ENCODE results near the gene B3GAT3. TPM values are rescaled to one million over a fixed set of nuclear protein-coding genes. Genes with fewer than 3 reads are reported as not detected.

The B3GAT3 gene
- total and polyA plus RNA-seq, 2 donors (not counting 3 experiments of a cell fraction or from before 2014, with no cell fraction given): 31.6 to 37.2 TPM

- BruUV-seq (replicated peaks): no TSS peak
- POLR2A ChIA-PET: interaction anchor here (3.7 kb wide), 1 partner anchor 18 kb away, joined by 75 read pairs; the partner anchor contains the start of gene EEF1G
- no peaks in the 10 kb centered on the region for H3K9me1 ChIP-seq (replicated peaks; ENCODE audit: control insufficient read depth, extremely low read depth, insufficient read depth, low read length)
Measured at GRCh38 chr11:62593434-62594044, 28.2 kb downstream of the B3GAT3 start.

More at GRCh38 chr11:62593434-62594044, 28.2 kb downstream of the B3GAT3 start:
- H3K4me3 ChIP-seq (replicated peaks in 1 of 3; ENCODE audit: insufficient read depth in 1 of 3, low read depth in 1 of 3, low read length in 3 of 3): no peak overlapping the region
- dilution Hi-C loops (cut with MboI; ENCODE audit: extremely low pct_ligation_motif_present, low sequenced_read_pairs): no loop called here
- intact Hi-C loops (cut with micrococcal nuclease): loop anchor here (1.0 to 5.0 kb wide), 2 partner anchors 101 to 249 kb away; no protein-coding TSS in a partner anchor
- no peaks in the 10 kb centered on the region for H4K20me1 ChIP-seq (replicated peaks; ENCODE audit: control insufficient read depth, extremely low read depth, insufficient read depth, low read length)
- peak; percentile 54 to 78 for TF ChIP-seq CTCF (IDR thresholded peaks at IDR 0.05; ENCODE audit: extremely low read depth in 1 of 2, insufficient read depth in 1 of 2, low read depth in 1 of 2, low read length in 2 of 2)
- TF ChIP-seq FOS (IDR thresholded peaks at IDR 0.05; ENCODE audit: borderline replicate concordance, insufficient read depth, low read length): no peak
- no peak for TF ChIP-seq JUN (IDR thresholded peaks at IDR 0.05; ENCODE audit: borderline replicate concordance, insufficient read depth, insufficient read length, low read depth)
- peak; percentile 20 for TF ChIP-seq POLR2AphosphoS5 (IDR thresholded peaks at IDR 0.05; ENCODE audit: insufficient read depth, low read depth, low read length)
- no peak for TF ChIP-seq MYC (IDR thresholded peaks at IDR 0.05; ENCODE audit: low read depth, low read length)
- no peak for TF ChIP-seq GATA2 (IDR thresholded peaks at IDR 0.05; ENCODE audit: insufficient read depth, insufficient read length, low read depth, low read length)
- no peak for TF ChIP-seq MAX (IDR thresholded peaks at IDR 0.05; ENCODE audit: insufficient read depth, insufficient read length)
- no peak for TF ChIP-seq EZH2 (IDR thresholded peaks at IDR 0.05; ENCODE audit: borderline replicate concordance, low read depth, low read length, severe bottlenecking)
- TF ChIP-seq POLR2A (IDR thresholded peaks at IDR 0.05; ENCODE audit: low read depth, low read length): peak; percentile 13
- H3K27ac ChIP-seq (ENCODE audit: insufficient read depth, low read depth, low read length): no peak overlapping the region
- H2AFZ ChIP-seq (ENCODE audit: low read depth, low read length): no peak overlapping the region
- H3K27me3 ChIP-seq (ENCODE audit: control insufficient read depth in 2 of 2, insufficient read depth in 2 of 2, low read length in 2 of 2): no peaks in the 10 kb centered on the region
- peaks cover 18% of the 10 kb centered on the region for H3K4me1 ChIP-seq (ENCODE audit: control insufficient read depth, extremely low read depth, insufficient read depth, low read length)
- DNase-seq (ENCODE audit: low read depth, low spot score): peak; percentile 73
- peak; percentile 89 for FAIRE-seq
- CTCF ChIA-PET: interaction anchor here (1.2 to 4.5 kb wide), 9 partner anchors 7 to 199 kb away, joined by 3 to 52 read pairs (median 20); partner anchors contain the start of genes EML3, MTA2 and ROM1
- no peaks in the 10 kb centered on the region for H3K9me3 ChIP-seq (replicated peaks; ENCODE audit: control insufficient read depth, insufficient read depth, low read length)
- no peak overlapping the region for H3K9ac ChIP-seq (replicated peaks; ENCODE audit: extremely low read depth, insufficient read depth, low read length)
- no peak overlapping the region for H3K4me2 ChIP-seq (ENCODE audit: insufficient read depth, low read length)
- H3K79me2 ChIP-seq (ENCODE audit: control insufficient read depth, insufficient read depth, low read length): peaks cover 29% of the 10 kb centered on the region
- H3K36me3 ChIP-seq (ENCODE audit: control insufficient read depth in 2 of 2, extremely low read depth in 1 of 2, insufficient read depth in 2 of 2, low read length in 2 of 2): peaks cover 37 to 45% of the 10 kb centered on the region in 2 experiments

Data from endothelial cell of umbilical vein (primary cell).